Gastroesophageal sphincter (tissue), 3 donors: Measurements from ENCODE around the gene EXOC4.

Experiments used
- CTCF ChIP-seq, 4 experiments: fragments of 200-600 bp in 2 of 4; fragments of 450-650 bp in 2 of 4; sonication (generic) in 1 of 4; IDR thresholded peaks; one replicate each; pipeline ENCODE4 v1.5.1; 2017 to 2019; ENCODE audit warnings: antibody characterized with exemption in 4 of 4, mild to moderate bottlenecking in 2 of 4, moderate library complexity in 2 of 4
- POLR2A ChIP-seq, 2 donors: fragments of 450-650 bp; IDR thresholded peaks; one replicate each; pipeline ENCODE4 v1.6.1; 2017; ENCODE audit warnings: antibody characterized with exemption in 2 of 2, mild to moderate bottlenecking in 2 of 2, moderate library complexity in 1 of 2
- POLR2AphosphoS5 ChIP-seq: sonication (generic); formaldehyde crosslinking; IDR thresholded peaks from one replicate; pipeline ENCODE4 v1.6.1; 2017; ENCODE audit warnings: antibody characterized with exemption

GRCh38 chr7:133504825-133505224, 251.9 kb downstream of the EXOC4 start:
- no peak for TF ChIP-seq CTCF (IDR thresholded peaks at IDR 0.05)
- no peak for TF ChIP-seq POLR2A (IDR thresholded peaks at IDR 0.05)
- no peak for TF ChIP-seq POLR2AphosphoS5
